ENCODE results near the gene PPFIBP1. TPM values are rescaled to one million over a fixed set of nuclear protein-coding genes. Genes with fewer than 3 reads are reported as not detected.
"Not testable (repeated sequence)": the region's sequence is repeated elsewhere in the genome, so short reads cannot be mapped to it uniquely, and the experiment has no call there.

PPFIBP1 gene
- total RNA-seq, 1 experiment from 2014 or later, result 121 TPM

GRCh38 chr12:27591698-27592097, 67.7 kb downstream of the PPFIBP1 start:
- DNase-seq (ENCODE audit: low read depth), result not testable (repeated sequence)

GRCh38 chr12:27592548-27592947, 68.5 kb downstream of the PPFIBP1 start:
- DNase-seq (ENCODE audit: low read depth), result peak; percentile 92

- no peak for DNase-seq (ENCODE audit: low read depth)
Observed at GRCh38 chr12:27593266-27593665, 69.3 kb downstream of the PPFIBP1 start.

- DNase-seq (ENCODE audit: low read depth), result peak; percentile 99
Observed at GRCh38 chr12:27595231-27595642, 71.2 kb downstream of the PPFIBP1 start.

GRCh38 chr12:27598866-27599265, 74.9 kb downstream of the PPFIBP1 start:
- DNase-seq (ENCODE audit: low read depth), result not testable (repeated sequence)

- DNase-seq (ENCODE audit: low read depth), result not testable (repeated sequence)
Observed at GRCh38 chr12:27601056-27601828, 77.2 kb downstream of the PPFIBP1 start.

GRCh38 chr12:27602516-27602915, 78.5 kb downstream of the PPFIBP1 start:
- DNase-seq (ENCODE audit: low read depth), result no peak

GRCh38 chr12:27604431-27604830, 80.4 kb downstream of the PPFIBP1 start:
- DNase-seq (ENCODE audit: low read depth), result no peak

GRCh38 chr12:27606986-27607385, 83.0 kb downstream of the PPFIBP1 start:
- DNase-seq (ENCODE audit: low read depth), result no peak

GRCh38 chr12:27607591-27607990, 83.6 kb downstream of the PPFIBP1 start:
- DNase-seq (ENCODE audit: low read depth), result peak; percentile 57

GRCh38 chr12:27608890-27609289, 84.9 kb downstream of the PPFIBP1 start:
- DNase-seq (ENCODE audit: low read depth), result no peak

GRCh38 chr12:27610374-27610773, 86.4 kb downstream of the PPFIBP1 start:
- DNase-seq (ENCODE audit: low read depth), result no peak

- no peak for DNase-seq (ENCODE audit: low read depth)
Observed at GRCh38 chr12:27614386-27614785, 90.4 kb downstream of the PPFIBP1 start.

GRCh38 chr12:27614866-27615265, 90.9 kb downstream of the PPFIBP1 start:
- no peak for DNase-seq (ENCODE audit: low read depth)

- DNase-seq (ENCODE audit: low read depth), result peak; percentile 57
Observed at GRCh38 chr12:27615331-27615891, 91.4 kb downstream of the PPFIBP1 start.

- DNase-seq (ENCODE audit: low read depth), result peak; percentile 46
Observed at GRCh38 chr12:27616356-27617142, 92.5 kb downstream of the PPFIBP1 start.

- no peak for DNase-seq (ENCODE audit: low read depth)
Observed at GRCh38 chr12:27618836-27619235, 94.8 kb downstream of the PPFIBP1 start.

GRCh38 chr12:27619308-27619707, 95.3 kb downstream of the PPFIBP1 start:
- DNase-seq (ENCODE audit: low read depth), result peak; percentile 97

GRCh38 chr12:27620121-27620520, 96.1 kb downstream of the PPFIBP1 start:
- DNase-seq (ENCODE audit: low read depth), result peak; percentile 47

GRCh38 chr12:27622436-27623195, 98.6 kb downstream of the PPFIBP1 start:
- DNase-seq (ENCODE audit: low read depth), result no peak

GRCh38 chr12:27623645-27624044, 99.6 kb downstream of the PPFIBP1 start:
- no peak for DNase-seq (ENCODE audit: low read depth)

GRCh38 chr12:27624586-27624985, 100.6 kb downstream of the PPFIBP1 start:
- peak; percentile 64 for DNase-seq (ENCODE audit: low read depth)

All from LHCN-M2 (cell line).